Sigmoid colon (tissue), 4 donors: ENCODE results near the gene ZBTB8OS.

Source experiments
- CTCF ChIP-seq, 4 experiments: fragments of 450-650 bp in 3 of 4; fragments of 200-600 bp in 1 of 4; IDR thresholded peaks; one replicate each; pipeline ENCODE4 v1.5.1; 2016 to 2019; ENCODE audit warnings: antibody characterized with exemption in 4 of 4, mild to moderate bottlenecking in 3 of 4, moderate library complexity in 2 of 4
- EP300 ChIP-seq, 4 donors: sonication (generic); formaldehyde crosslinking; IDR thresholded peaks; one replicate each; pipeline ENCODE4 v1.6.1; 2017; ENCODE audit warnings: antibody characterized with exemption in 4 of 4
- POLR2AphosphoS5 ChIP-seq, 4 donors: sonication (generic); formaldehyde crosslinking; IDR thresholded peaks; one replicate each; pipeline ENCODE4 v1.6.1; 2017; ENCODE audit warnings: antibody characterized with exemption in 4 of 4

- no peak for TF ChIP-seq POLR2AphosphoS5 (IDR thresholded peaks at IDR 0.05)
- TF ChIP-seq CTCF (IDR thresholded peaks at IDR 0.05): no peak
- no peak for TF ChIP-seq EP300 (IDR thresholded peaks at IDR 0.05)
Observed at GRCh38 chr1:32635508-32636277, 14.7 kb downstream of the ZBTB8OS start.
